Osteoblast (primary cell): Measurements from ENCODE around the gene ADCY9. TPM values are rescaled to one million over a fixed set of nuclear protein-coding genes. Genes with fewer than 3 reads are reported as not detected.

Experiments
- DNase-seq: peaks from one replicate; pipeline ENCODE4 v3.0.0; 2011; ENCODE audit warnings: low spot score, mixed read lengths; ENCODE audit not compliant: insufficient read length; ENCODE audit errors: missing footprints
- H2AFZ ChIP-seq: 2 replicates; pipeline ENCODE4 v1.6.0; 2011; ENCODE audit warnings: mild to moderate bottlenecking, low read length
- H3K27ac ChIP-seq: 2 replicates; pipeline ENCODE4 v1.5.1; 2011; ENCODE audit warnings: mild to moderate bottlenecking, low read depth, low read length, moderate library complexity
- H3K27me3 ChIP-seq: 2 replicates; pipeline ENCODE4 v1.6.0; 2012; ENCODE audit warnings: mild to moderate bottlenecking, control low read depth, inconsistent platforms, low read length, moderate library complexity; ENCODE audit not compliant: insufficient read depth
- H3K36me3 ChIP-seq: 2 replicates; pipeline ENCODE4 v1.5.1; 2011; ENCODE audit warnings: mild to moderate bottlenecking, low read length, control low read depth, moderate library complexity; ENCODE audit not compliant: insufficient read depth
- H3K4me1 ChIP-seq: 2 replicates; pipeline ENCODE4 v1.5.1; 2011; ENCODE audit warnings: mild to moderate bottlenecking, low read length, control low read depth, moderate library complexity; ENCODE audit not compliant: insufficient read depth
- H3K4me2 ChIP-seq: 2 replicates; pipeline ENCODE4 v1.6.0; 2011; ENCODE audit warnings: mild to moderate bottlenecking, low read length; ENCODE audit not compliant: insufficient read depth
- H3K4me3 ChIP-seq: fragments of 200-600 bp; sonication (generic); 3 replicates; pipeline ENCODE4 v1.5.1; 2012; ENCODE audit warnings: mild to moderate bottlenecking, low read length, inconsistent platforms; ENCODE audit not compliant: insufficient read depth
- H3K79me2 ChIP-seq: 2 replicates; pipeline ENCODE4 v1.6.0; 2012; ENCODE audit warnings: mild to moderate bottlenecking, low read length, control low read depth, inconsistent platforms; ENCODE audit not compliant: insufficient read depth
- H3K9me3 ChIP-seq: 2 replicates; pipeline ENCODE4 v1.5.1; 2011; ENCODE audit warnings: low read depth, low read length, control low read depth
- H4K20me1 ChIP-seq: 2 replicates; pipeline ENCODE4 v1.6.0; 2012; ENCODE audit warnings: mild to moderate bottlenecking, low read length, control low read depth; ENCODE audit not compliant: insufficient read depth
- total RNA-seq: library from RNA; depleted of rRNA; stranded (reverse); fragments of >200 nt; gene quantifications from 2 replicates; pipeline ENCODE4 v1.2.3, GENCODE V29; 2012
- TF ChIP-seq, protein P1 (sequence below): IDR thresholded peaks from 2 replicates; pipeline ENCODE4 v1.5.1; 2011; ENCODE audit warnings: mild to moderate bottlenecking, low read depth, low read length, moderate library complexity; ENCODE audit errors: extremely low read depth

The ADCY9 gene
- total RNA-seq, 1 donor = 29.3 TPM

GRCh38 chr16:3974751-3975150 lies 141.5 kb downstream of the ADCY9 start:
- Histone ChIP-seq H3K36me3 (no peaks in the 10 kb centered on the region), H3K79me2 (no peaks in the 10 kb centered on the region), H3K9me3 (no peaks in the 10 kb centered on the region), H3K27ac (no peak overlapping the region), H2AFZ (no peak overlapping the region), H3K4me2 (no peak overlapping the region), H3K4me3 (no peak overlapping the region), H3K27me3 (no peaks in the 10 kb centered on the region), H3K4me1 (peaks cover 11% of the 10 kb centered on the region), H4K20me1 (no peaks in the 10 kb centered on the region)
- no peak for DNase-seq
- TF ChIP-seq, protein P1, sequence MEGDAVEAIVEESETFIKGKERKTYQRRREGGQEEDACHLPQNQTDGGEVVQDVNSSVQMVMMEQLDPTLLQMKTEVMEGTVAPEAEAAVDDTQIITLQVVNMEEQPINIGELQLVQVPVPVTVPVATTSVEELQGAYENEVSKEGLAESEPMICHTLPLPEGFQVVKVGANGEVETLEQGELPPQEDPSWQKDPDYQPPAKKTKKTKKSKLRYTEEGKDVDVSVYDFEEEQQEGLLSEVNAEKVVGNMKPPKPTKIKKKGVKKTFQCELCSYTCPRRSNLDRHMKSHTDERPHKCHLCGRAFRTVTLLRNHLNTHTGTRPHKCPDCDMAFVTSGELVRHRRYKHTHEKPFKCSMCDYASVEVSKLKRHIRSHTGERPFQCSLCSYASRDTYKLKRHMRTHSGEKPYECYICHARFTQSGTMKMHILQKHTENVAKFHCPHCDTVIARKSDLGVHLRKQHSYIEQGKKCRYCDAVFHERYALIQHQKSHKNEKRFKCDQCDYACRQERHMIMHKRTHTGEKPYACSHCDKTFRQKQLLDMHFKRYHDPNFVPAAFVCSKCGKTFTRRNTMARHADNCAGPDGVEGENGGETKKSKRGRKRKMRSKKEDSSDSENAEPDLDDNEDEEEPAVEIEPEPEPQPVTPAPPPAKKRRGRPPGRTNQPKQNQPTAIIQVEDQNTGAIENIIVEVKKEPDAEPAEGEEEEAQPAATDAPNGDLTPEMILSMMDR = no peak

DNA sequence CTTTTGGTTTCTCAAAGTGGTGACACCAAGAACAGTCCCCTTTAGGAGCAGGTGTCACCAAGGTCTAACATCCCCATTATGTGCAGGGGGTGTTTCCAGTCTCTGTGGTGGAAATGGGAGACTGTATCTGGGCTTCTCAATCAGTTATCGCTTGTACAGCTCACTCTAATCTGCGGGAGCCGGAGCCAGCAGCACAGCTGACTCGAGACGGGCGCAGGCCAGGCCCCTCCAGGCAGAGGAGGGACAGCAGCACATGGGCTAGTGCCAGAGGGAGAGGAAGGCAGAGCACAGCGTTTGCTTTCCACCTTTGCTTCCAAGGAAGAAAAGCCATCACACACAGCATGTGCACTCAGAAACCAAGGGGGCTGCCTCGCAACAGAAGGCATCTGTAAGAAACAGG lies 144.5 kb downstream of the ADCY9 start:
- H3K27ac ChIP-seq = peak overlapping the region; percentile 15
- no peak for DNase-seq
- TF ChIP-seq, protein P1 = no peak
- H3K4me1 ChIP-seq = peaks cover 11% of the 10 kb centered on the region
- no peak overlapping the region for H3K4me3 ChIP-seq
- no peak overlapping the region for H2AFZ ChIP-seq
- H3K36me3 ChIP-seq = no peaks in the 10 kb centered on the region
- H3K4me2 ChIP-seq = no peak overlapping the region
- no peaks in the 10 kb centered on the region for H3K79me2 ChIP-seq
- H4K20me1 ChIP-seq = no peaks in the 10 kb centered on the region
- no peaks in the 10 kb centered on the region for H3K27me3 ChIP-seq
- no peaks in the 10 kb centered on the region for H3K9me3 ChIP-seq

DNA sequence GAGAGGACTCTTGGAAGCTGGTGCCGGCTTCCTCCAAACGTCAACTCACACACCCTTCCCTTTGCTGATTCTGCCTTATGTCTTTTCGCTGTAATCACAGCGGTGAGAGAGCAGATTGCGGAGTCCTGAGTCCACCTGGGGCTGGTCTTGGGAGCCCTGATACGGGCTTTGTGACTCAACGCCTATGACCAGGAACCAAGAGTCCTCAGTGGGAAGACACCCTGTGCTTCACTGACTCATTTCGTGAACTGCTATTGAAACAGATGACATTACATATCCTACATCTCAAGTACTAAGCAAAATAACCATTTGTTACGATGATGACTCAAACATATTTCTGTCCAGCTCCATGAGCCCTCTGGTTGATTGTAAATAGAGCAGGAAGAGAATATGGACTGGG lies 145.0 kb downstream of the ADCY9 start:
- Histone ChIP-seq H3K27me3 (no peaks in the 10 kb centered on the region), H3K4me2 (no peak overlapping the region), H3K79me2 (no peaks in the 10 kb centered on the region), H3K27ac (peak overlapping the region; percentile 35), H3K9me3 (no peaks in the 10 kb centered on the region), H3K4me1 (peaks cover 11% of the 10 kb centered on the region), H4K20me1 (no peaks in the 10 kb centered on the region), H2AFZ (no peak overlapping the region), H3K36me3 (peaks cover 2% of the 10 kb centered on the region), H3K4me3 (no peak overlapping the region)
- peak; percentile 97 for DNase-seq
- TF ChIP-seq, protein P1 = no peak

GRCh38 chr16:3968551-3968950 lies 147.7 kb downstream of the ADCY9 start:
- DNase-seq = no peak

More at GRCh38 chr16:3968551-3968950, 147.7 kb downstream of the ADCY9 start:
- Histone ChIP-seq H3K27me3 (no peaks in the 10 kb centered on the region), H3K79me2 (no peaks in the 10 kb centered on the region), H3K36me3 (peaks cover 4% of the 10 kb centered on the region), H3K4me1 (peaks cover 11% of the 10 kb centered on the region), H3K9me3 (no peaks in the 10 kb centered on the region), H3K27ac (no peak overlapping the region), H2AFZ (no peak overlapping the region), H3K4me3 (no peak overlapping the region), H3K4me2 (no peak overlapping the region), H4K20me1 (no peaks in the 10 kb centered on the region)
- TF ChIP-seq, protein P1 = no peak
